ENCODE measurements around the gene SLC5A10.

Gene SLC5A10

GRCh38 chr17:18966831-18967624 is 15.1 kb downstream of the SLC5A10 start:
- no peak for DNase-seq

GRCh38 chr17:18967916-18968315 is 16.0 kb downstream of the SLC5A10 start:
- DNase-seq, result no peak

GRCh38 chr17:18968345-18968744 is 16.4 kb downstream of the SLC5A10 start:
- DNase-seq, result no peak

- DNase-seq, result no peak
Measured at GRCh38 chr17:18968945-18969887, 17.3 kb downstream of the SLC5A10 start.

- no peak for DNase-seq
Measured at GRCh38 chr17:18970582-18971480, 18.9 kb downstream of the SLC5A10 start.

- no peak for DNase-seq
Measured at GRCh38 chr17:18971801-18972200, 19.8 kb downstream of the SLC5A10 start.

- peak; percentile 30 for DNase-seq
Measured at GRCh38 chr17:18974407-18975149, 22.6 kb downstream of the SLC5A10 start.

GRCh38 chr17:18975597-18975996 is 23.6 kb downstream of the SLC5A10 start:
- DNase-seq, result no peak

- no peak for DNase-seq
Measured at GRCh38 chr17:18976201-18976600, 24.2 kb downstream of the SLC5A10 start.

- no peak for DNase-seq
Measured at GRCh38 chr17:18977021-18977420, 25.1 kb downstream of the SLC5A10 start.

GRCh38 chr17:18977646-18978045 is 25.7 kb downstream of the SLC5A10 start:
- DNase-seq, result no peak

GRCh38 chr17:18978050-18978449 is 26.1 kb downstream of the SLC5A10 start:
- DNase-seq, result no peak

GRCh38 chr17:18978655-18979054 is 26.7 kb downstream of the SLC5A10 start:
- DNase-seq, result no peak

- DNase-seq, result no peak
Measured at GRCh38 chr17:18980682-18981334, 28.8 kb downstream of the SLC5A10 start.

- no peak for DNase-seq
Measured at GRCh38 chr17:18981335-18981641, 29.3 kb downstream of the SLC5A10 start.

- no peak for DNase-seq
Measured at GRCh38 chr17:18981642-18982424, 29.9 kb downstream of the SLC5A10 start.

GRCh38 chr17:18984273-18985114 is 32.5 kb downstream of the SLC5A10 start:
- no peak for DNase-seq

- no peak for DNase-seq
Measured at GRCh38 chr17:18985475-18985874, 33.5 kb downstream of the SLC5A10 start.

GRCh38 chr17:18986541-18987229 is 34.7 kb downstream of the SLC5A10 start:
- DNase-seq, result no peak

All from stimulated activated CD4-positive, alpha-beta T cell treated with anti-CD3 and anti-CD28 coated beads, Interleukin-4, amount 100 ng/mL, for 24 hours (primary cell).